Trophoblast cell (in vitro differentiated cells and primary cell): ENCODE results near the gene USH2A.

Experiments
- DNase-seq, 2 donors: peaks; one replicate each; pipeline ENCODE4 v3.0.0-alpha.2; 2016
- H2AFZ ChIP-seq: 2 replicates; pipeline ENCODE4 v1.6.1; 2013; ENCODE audit warnings: low read length, moderate library complexity, mild to moderate bottlenecking; ENCODE audit not compliant: insufficient read depth, poor library complexity
- H2AK5ac ChIP-seq: 2 replicates; pipeline ENCODE4 v1.6.1; 2013; ENCODE audit warnings: mild to moderate bottlenecking, low read length
- H2BK120ac ChIP-seq: 2 replicates; pipeline ENCODE4 v1.6.1; 2013; ENCODE audit warnings: low read length, mild to moderate bottlenecking, moderate library complexity; ENCODE audit not compliant: insufficient read depth, poor library complexity
- H2BK12ac ChIP-seq: 2 replicates; pipeline ENCODE4 v1.6.1; 2013; ENCODE audit warnings: mild to moderate bottlenecking, low read length, moderate library complexity
- H2BK5ac ChIP-seq: 2 replicates; pipeline ENCODE4 v1.6.1; 2013; ENCODE audit warnings: low read length, low read depth, moderate library complexity, mild to moderate bottlenecking; ENCODE audit not compliant: poor library complexity
- H3K14ac ChIP-seq: 2 replicates; pipeline ENCODE4 v1.6.1; 2013; ENCODE audit warnings: mild to moderate bottlenecking, low read length
- H3K18ac ChIP-seq: 2 replicates; pipeline ENCODE4 v1.6.1; 2013; ENCODE audit warnings: mild to moderate bottlenecking, low read length
- H3K23ac ChIP-seq: 2 replicates; pipeline ENCODE4 v1.6.1; 2013; ENCODE audit warnings: low read length
- H3K27ac ChIP-seq: 2 replicates; pipeline ENCODE4 v1.5.1; 2013; ENCODE audit warnings: low read depth, mild to moderate bottlenecking, inconsistent platforms, low read length, moderate library complexity
- H3K27me3 ChIP-seq: 2 replicates; pipeline ENCODE4 v1.6.1; 2013; ENCODE audit warnings: inconsistent platforms, mild to moderate bottlenecking, low read length, moderate library complexity; ENCODE audit not compliant: insufficient read depth
- H3K36me3 ChIP-seq, 2 experiments: 1 replicate in 1 of 2; 2 replicates in 1 of 2; pipeline ENCODE4 v1.6.1; 2013; ENCODE audit warnings: low read length in 2 of 2, mild to moderate bottlenecking in 2 of 2, moderate library complexity in 1 of 2; ENCODE audit not compliant: insufficient read depth in 2 of 2, control insufficient read depth in 1 of 2
- H3K4ac ChIP-seq: 2 replicates; pipeline ENCODE4 v1.6.1; 2013; ENCODE audit warnings: low read depth, mild to moderate bottlenecking, low read length, moderate library complexity
- H3K4me1 ChIP-seq, 2 experiments: 1 replicate in 1 of 2; 2 replicates in 1 of 2; pipeline ENCODE4 v1.6.1; 2013; ENCODE audit warnings: low read length in 2 of 2, mild to moderate bottlenecking in 2 of 2, moderate library complexity in 1 of 2; ENCODE audit not compliant: insufficient read depth in 2 of 2, control insufficient read depth in 1 of 2
- H3K4me2 ChIP-seq: 2 replicates; pipeline ENCODE4 v1.6.1; 2013; ENCODE audit warnings: inconsistent platforms, mild to moderate bottlenecking, low read length, moderate library complexity
- H3K4me3 ChIP-seq: 2 replicates; pipeline ENCODE4 v1.5.1; 2013; ENCODE audit warnings: mild to moderate bottlenecking, low read depth, low read length, inconsistent platforms
- H3K79me1 ChIP-seq: one replicate; pipeline ENCODE4 v1.6.1; 2013; ENCODE audit warnings: low read length
- H3K79me2 ChIP-seq: 2 replicates; pipeline ENCODE4 v1.6.1; 2013; ENCODE audit warnings: low read length, mild to moderate bottlenecking; ENCODE audit not compliant: control insufficient read depth, insufficient read depth, poor library complexity
- H3K9ac ChIP-seq: 2 replicates; pipeline ENCODE4 v1.6.1; 2013; ENCODE audit warnings: mild to moderate bottlenecking, low read length
- H3K9me3 ChIP-seq: 2 replicates; pipeline ENCODE4 v1.6.1; 2013; ENCODE audit warnings: low read depth, mild to moderate bottlenecking, control low read depth, inconsistent platforms, low read length; ENCODE audit not compliant: insufficient read depth
- H4K12ac ChIP-seq: 2 replicates; pipeline ENCODE4 v1.6.1; 2013; ENCODE audit warnings: low read depth, mild to moderate bottlenecking, low read length, moderate library complexity
- H4K8ac ChIP-seq: 2 replicates; pipeline ENCODE4 v1.6.1; 2013; ENCODE audit warnings: low read depth, mild to moderate bottlenecking, low read length, moderate library complexity
- H4K91ac ChIP-seq: one replicate; pipeline ENCODE4 v1.6.1; 2013; ENCODE audit warnings: low read depth, mild to moderate bottlenecking, low read length, moderate library complexity
- WGBS: extraction: QIAGEN DNeasy Blood & Tissue Kit; methylation state at CpG from one replicate; pipeline ENCODE4 v1.1.7; 2013; ENCODE audit warnings: missing lambda C conversion rate; ENCODE audit not compliant: insufficient read length, insufficient coverage; ENCODE audit errors: extremely low coverage; 5-methylcytosine and 5-hydroxymethylcytosine counted together

The USH2A gene

GRCh38 chr1:215594640-215595039 lies 828.6 kb downstream of the USH2A start:
- Histone ChIP-seq H3K4me1 (no peaks in the 10 kb centered on the region), H3K23ac (no peak overlapping the region), H2BK120ac (no peak overlapping the region), H3K79me1 (no peaks in the 10 kb centered on the region), H2BK5ac (no peak overlapping the region), H3K9ac (no peak overlapping the region), H4K91ac (no peak overlapping the region), H3K14ac (no peak overlapping the region), H2BK12ac (no peak overlapping the region), H4K12ac (no peak overlapping the region), H3K27me3 (no peaks in the 10 kb centered on the region), H2AK5ac (no peak overlapping the region), H3K79me2 (no peaks in the 10 kb centered on the region), H3K4me2 (no peak overlapping the region), H3K9me3 (no peaks in the 10 kb centered on the region), H3K4me3 (no peak overlapping the region), H3K18ac (no peak overlapping the region), H4K8ac (no peak overlapping the region), H3K36me3 (peaks cover 0 to 3% of the 10 kb centered on the region in 2 experiments), H2AFZ (no peak overlapping the region), H3K27ac (no peak overlapping the region), H3K4ac (no peak overlapping the region)
- WGBS = no CpG with 5 or more reads among the region's 3 CpGs
- no peak for DNase-seq

DNA sequence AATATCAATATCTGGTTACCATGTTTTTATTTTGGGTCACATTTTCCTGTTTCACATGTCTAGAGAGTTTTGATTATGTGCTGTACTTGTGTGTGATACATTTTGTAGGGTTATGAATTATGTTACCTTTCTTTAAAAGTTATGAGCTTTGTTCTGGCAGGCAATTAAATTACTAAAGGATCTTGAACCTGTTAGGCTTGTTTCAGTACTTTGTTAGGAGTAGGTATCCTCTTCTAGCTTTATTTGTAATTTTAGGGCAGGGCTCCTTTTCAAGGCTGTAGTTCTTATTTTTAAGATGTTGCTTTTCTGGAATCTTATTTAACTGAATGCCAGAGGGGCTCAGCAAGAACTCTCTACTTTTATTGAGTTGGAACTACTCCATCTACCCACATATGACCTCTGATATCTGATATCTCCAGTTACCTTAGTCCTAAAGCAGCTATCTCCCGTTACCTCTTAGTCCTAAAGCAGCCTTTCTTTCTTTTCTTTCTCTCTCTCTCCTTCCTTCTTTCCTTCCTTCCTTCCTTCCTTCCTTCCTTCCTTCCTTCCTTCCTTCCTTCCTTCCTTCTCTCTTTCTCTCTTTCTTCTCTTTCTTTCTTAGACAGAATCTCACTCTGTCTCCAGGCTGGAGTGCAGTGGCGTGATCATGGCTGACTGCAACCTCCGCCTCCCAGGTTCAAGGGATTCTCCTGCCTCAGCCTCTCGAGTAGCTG lies 832.3 kb downstream of the USH2A start:
- Histone ChIP-seq H3K27me3 (no peaks in the 10 kb centered on the region), H3K23ac (no peak overlapping the region), H3K79me1 (no peaks in the 10 kb centered on the region), H3K9ac (no peak overlapping the region), H4K12ac (peak overlapping the region; percentile 43), H4K8ac (no peak overlapping the region), H3K36me3 (peaks cover 0 to 3% of the 10 kb centered on the region in 2 experiments), H4K91ac (no peak overlapping the region), H2BK5ac (no peak overlapping the region), H3K14ac (no peak overlapping the region), H2BK120ac (no peak overlapping the region), H3K4ac (no peak overlapping the region), H3K4me1 (no peaks in the 10 kb centered on the region), H2AK5ac (no peak overlapping the region), H2AFZ (no peak overlapping the region), H3K27ac (no peak overlapping the region), H3K4me2 (no peak overlapping the region), H3K79me2 (no peaks in the 10 kb centered on the region), H2BK12ac (no peak overlapping the region), H3K18ac (no peak overlapping the region), H3K4me3 (no peak overlapping the region), H3K9me3 (no peaks in the 10 kb centered on the region)
- no CpG with 5 or more reads among the region's 4 CpGs for WGBS
- DNase-seq = no peak

DNA sequence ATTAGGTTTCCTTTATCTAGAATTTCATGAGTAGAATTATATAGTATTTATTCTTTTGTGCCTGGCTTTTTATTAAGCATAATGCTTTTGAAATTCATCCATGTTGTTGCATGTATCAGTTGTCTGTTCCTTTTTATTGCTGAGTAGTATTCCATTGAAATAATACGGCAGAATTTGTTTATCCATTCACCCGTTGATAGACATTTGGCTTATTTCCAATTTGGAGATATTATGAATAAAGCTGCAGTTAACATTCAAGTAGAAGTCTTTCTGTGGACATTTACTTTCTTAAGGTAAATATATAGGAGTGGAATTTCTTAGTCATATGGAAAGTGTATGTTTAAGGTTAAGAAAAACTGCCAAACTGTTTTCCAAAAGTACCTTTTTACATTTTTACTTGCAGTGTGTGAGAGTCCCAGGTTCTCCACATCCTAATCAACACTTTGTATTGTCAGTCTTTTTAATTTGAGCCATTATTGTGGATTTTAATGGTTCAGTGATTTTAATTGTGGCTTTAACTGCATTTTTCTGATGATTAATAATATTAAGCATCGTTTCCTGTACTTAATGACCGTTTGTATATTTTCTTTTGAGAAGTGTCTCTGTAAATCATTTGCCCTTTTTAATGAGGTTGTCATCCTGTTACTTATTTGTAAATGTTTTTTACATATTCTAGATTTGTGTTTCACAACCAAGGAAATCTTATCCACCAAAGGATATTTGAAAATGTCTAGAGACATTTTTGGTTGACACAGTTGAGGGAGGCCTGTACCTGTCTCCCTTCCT lies 833.4 kb downstream of the USH2A start:
- H2BK120ac ChIP-seq = no peak overlapping the region
- H3K79me2 ChIP-seq = no peaks in the 10 kb centered on the region
- no peak overlapping the region for H3K9ac ChIP-seq
- no peaks in the 10 kb centered on the region for H3K79me1 ChIP-seq
- no peak overlapping the region for H3K23ac ChIP-seq
- no peak overlapping the region for H3K4me3 ChIP-seq
- H2BK12ac ChIP-seq = no peak overlapping the region
- no peak overlapping the region for H3K18ac ChIP-seq
- H3K36me3 ChIP-seq = peaks cover 0 to 3% of the 10 kb centered on the region in 2 experiments
- no peak overlapping the region for H3K4me2 ChIP-seq
- H2AK5ac ChIP-seq = no peak overlapping the region
- H3K27me3 ChIP-seq = no peaks in the 10 kb centered on the region
- H2BK5ac ChIP-seq = no peak overlapping the region
- H2AFZ ChIP-seq = no peak overlapping the region
- no CpG with 5 or more reads among the region's 4 CpGs for WGBS
- no peak overlapping the region for H3K4ac ChIP-seq
- no peak overlapping the region for H3K27ac ChIP-seq
- H3K14ac ChIP-seq = no peak overlapping the region
- no peaks in the 10 kb centered on the region for H3K9me3 ChIP-seq
- no peaks in the 10 kb centered on the region for H3K4me1 ChIP-seq
- H4K12ac ChIP-seq = no peak overlapping the region
- H4K8ac ChIP-seq = no peak overlapping the region
- H4K91ac ChIP-seq = no peak overlapping the region
- DNase-seq = no peak

- no peak overlapping the region for H3K4me2 ChIP-seq
- no peak overlapping the region for H3K4ac ChIP-seq
- no CpG with 5 or more reads among the region's 1 CpG for WGBS
These were observed 838.9 kb downstream of the USH2A start for GRCh38 chr1:215584389-215584788.

More at GRCh38 chr1:215584389-215584788, 838.9 kb downstream of the USH2A start:
- H3K9ac ChIP-seq = no peak overlapping the region
- H3K27ac ChIP-seq = no peak overlapping the region
- H3K18ac ChIP-seq = no peak overlapping the region
- H3K79me2 ChIP-seq = no peaks in the 10 kb centered on the region
- no peak for DNase-seq
- no peaks in the 10 kb centered on the region for H3K9me3 ChIP-seq
- H2AK5ac ChIP-seq = no peak overlapping the region
- peaks cover 2 to 4% of the 10 kb centered on the region in 2 experiments for H3K36me3 ChIP-seq
- H2BK5ac ChIP-seq = no peak overlapping the region
- H2BK12ac ChIP-seq = no peak overlapping the region
- no peak overlapping the region for H4K12ac ChIP-seq
- H2AFZ ChIP-seq = no peak overlapping the region
- no peak overlapping the region for H3K14ac ChIP-seq
- peaks cover 0 to 4% of the 10 kb centered on the region in 2 experiments for H3K4me1 ChIP-seq
- H3K27me3 ChIP-seq = no peaks in the 10 kb centered on the region
- no peak overlapping the region for H3K4me3 ChIP-seq
- no peak overlapping the region for H3K23ac ChIP-seq
- H3K79me1 ChIP-seq = no peaks in the 10 kb centered on the region
- H2BK120ac ChIP-seq = no peak overlapping the region
- no peak overlapping the region for H4K8ac ChIP-seq
- H4K91ac ChIP-seq = no peak overlapping the region
